ENCODE data around the gene PCMT1.
A peak's percentile ranks its signal among the peaks of the same experiment; 100 is the strongest.

The PCMT1 gene

GRCh38 chr6:149855040-149855654, 105.6 kb downstream of the PCMT1 start:
- peak; percentile 91 for DNase-seq (ENCODE audit: low spot score)

- no peak for DNase-seq (ENCODE audit: low spot score)
These were observed 106.2 kb downstream of the PCMT1 start for GRCh38 chr6:149855741-149856140.

GRCh38 chr6:149856256-149856994, 106.9 kb downstream of the PCMT1 start:
- DNase-seq (ENCODE audit: low spot score): no peak

GRCh38 chr6:149857541-149857940, 108.0 kb downstream of the PCMT1 start:
- DNase-seq (ENCODE audit: low spot score): no peak

- peak; percentile 56 for DNase-seq (ENCODE audit: low spot score)
These were observed 109.8 kb downstream of the PCMT1 start for GRCh38 chr6:149859368-149859767.

- DNase-seq (ENCODE audit: low spot score): no peak
These were observed 110.4 kb downstream of the PCMT1 start for GRCh38 chr6:149859938-149860337.

GRCh38 chr6:149860513-149860833, 110.9 kb downstream of the PCMT1 start:
- DNase-seq (ENCODE audit: low spot score): no peak

Measured in kidney tubule cell (primary cell).